K562 (cell line): ENCODE results near the gene KRT26. TPM values are rescaled to one million over a fixed set of nuclear protein-coding genes. Genes with fewer than 3 reads are reported as not detected.

ENCODE experiments used
- ATF4 ChIP-seq: fragments of 450-650 bp; formaldehyde crosslinking; IDR thresholded peaks from 2 replicates; pipeline ENCODE4 v1.4.0; 2022; ENCODE audit warnings: mild to moderate bottlenecking, moderate library complexity
- CBX2 ChIP-seq: fragments of 200-600 bp; sonication (generic); IDR thresholded peaks from one replicate; pipeline ENCODE4 v1.6.1; 2012; ENCODE audit warnings: mild to moderate bottlenecking, low read length, inconsistent platforms; ENCODE audit not compliant: insufficient read depth, poor library complexity, severe bottlenecking
- CHD7 ChIP-seq: fragments of 200-600 bp; sonication (generic); IDR thresholded peaks from one replicate; pipeline ENCODE4 v1.6.1; 2012; ENCODE audit warnings: mild to moderate bottlenecking, low read depth, low read length, inconsistent platforms
- CTBP1 ChIP-seq: fragments of 450-650 bp; IDR thresholded peaks from 2 replicates; pipeline ENCODE4 v1.6.1; 2016; ENCODE audit warnings: borderline replicate concordance
- ELF4 ChIP-seq: fragments of 450-650 bp; formaldehyde crosslinking; IDR thresholded peaks from 2 replicates; pipeline ENCODE4 v1.4.0; 2022; ENCODE audit warnings: missing genetic modification characterization
- MLX ChIP-seq, 2 experiments: fragments of 450-650 bp in 1 of 2; sonication (generic) in 1 of 2; formaldehyde crosslinking; conservative IDR thresholded peaks; 2 replicates each; pipeline versions ENCODE4 v1.4.0 to v1.8.1; 2020 to 2022; ENCODE audit warnings: mild to moderate bottlenecking in 1 of 2, missing genetic modification reagents in 1 of 2
- NCOA2 ChIP-seq, 2 experiments: fragments of 450-650 bp; IDR thresholded peaks; 2 replicates each; pipeline ENCODE4 v1.6.1; 2018; ENCODE audit warnings: mild to moderate bottlenecking in 2 of 2, moderate library complexity in 1 of 2; ENCODE audit not compliant: partially characterized antibody in 2 of 2
- NFE2 ChIP-seq: IDR thresholded peaks from 2 replicates; pipeline ENCODE4 v1.6.1; 2014; ENCODE audit warnings: antibody characterized with exemption, low read depth
- PATZ1 ChIP-seq: fragments of 250-450 bp; sonication (Bioruptor Pico); IDR thresholded peaks from 2 replicates; pipeline ENCODE4 v1.5.0; 2020; ENCODE audit warnings: mild to moderate bottlenecking, borderline replicate concordance
- POLR2G ChIP-seq: fragments of 200-400 bp; formaldehyde crosslinking; IDR thresholded peaks from 2 replicates; pipeline ENCODE4 v1.6.1; 2017; ENCODE audit warnings: low read depth, mild to moderate bottlenecking, antibody characterized with exemption, low read length, moderate library complexity
- SIRT6 ChIP-seq: IDR thresholded peaks from one replicate; pipeline ENCODE4 v1.6.1; 2012; ENCODE audit warnings: low read depth, mild to moderate bottlenecking, control low read depth, inconsistent platforms, low read length, moderate library complexity
- ZFP36 ChIP-seq: fragments of 150-350 bp; IDR thresholded peaks from 2 replicates; pipeline ENCODE4 v1.6.1; 2018; ENCODE audit warnings: low read length, low read depth; ENCODE audit not compliant: partially characterized antibody
- polyA plus RNA-seq, 8 experiments: library from polyadenylated mRNA; depleted of rRNA in 4 of 8; stranded (reverse) in 5 of 8; unstranded in 3 of 8; fragments of >200 nt; fragmentation: Nextera tagmentation in 2 of 8; fragmentation: Illumina TruSeq in 1 of 8; extraction: Ambion mirVana in 2 of 8; extraction: Trizol in 1 of 8; gene quantifications; 2 replicates each; pipeline versions ENCODE4 v1.2.1 to v1.2.3, GENCODE V29; 2011 to 2014; ENCODE audit warnings: inconsistent platforms in 1 of 8, missing spikeins in 1 of 8
- total RNA-seq, 7 experiments: library from RNA; depleted of rRNA in 6 of 7; stranded (reverse); fragments of >200 nt in 6 of 7; fragmentation: Illumina TruSeq in 2 of 7; extraction: Trizol in 2 of 7; gene quantifications; 2 replicates each; pipeline versions ENCODE4 v1.2.1 to v1.2.3, GENCODE V29; 2011 to 2021; ENCODE audit warnings: low replicate concordance in 1 of 7

KRT26 gene
- total and polyA plus RNA-seq, 9 of the 15 experiments (the other 6 are each of a cell fraction or from before 2014, with no cell fraction given) = not detected

GRCh38 chr17:40819528-40820125 lies 47.6 kb upstream of the KRT26 start (continued):
- TF ChIP-seq POLR2G = no peak
- TF ChIP-seq NFE2 = no peak
- no peak for TF ChIP-seq NCOA2 (IDR thresholded peaks at IDR 0.05; ENCODE audit: partially characterized antibody in 2 of 2)
- no peak for TF ChIP-seq MLX (CRISPR knock-in tag; conservative IDR thresholded peaks at IDR 0.05)
- no peak for TF ChIP-seq CBX2
- TF ChIP-seq CHD7 = no peak
- no peak for TF ChIP-seq CTBP1
- TF ChIP-seq ELF4 (CRISPR knock-in tag) = no peak
- no peak for TF ChIP-seq ATF4 (CRISPR knock-in tag)
- TF ChIP-seq SIRT6 = no peak
- no peak for TF ChIP-seq PATZ1 (CRISPR knock-in tag)
- no peak for TF ChIP-seq ZFP36
